Loucy (cell line): ENCODE data around the gene CDT1.

ENCODE experiments used
- EZH2phosphoT487 ChIP-seq: fragments of 200-600 bp; IDR thresholded peaks from 2 replicates; pipeline ENCODE4 v1.6.1; 2018; ENCODE audit warnings: antibody characterized with exemption, mild to moderate bottlenecking, moderate library complexity, borderline replicate concordance
- TF ChIP-seq, protein P1 (sequence below): fragments of 200-600 bp; sonication (generic); conservative IDR thresholded peaks from 2 replicates; pipeline ENCODE4 v1.5.1; 2014; ENCODE audit warnings: mild to moderate bottlenecking, antibody characterized with exemption, low read length

DNA sequence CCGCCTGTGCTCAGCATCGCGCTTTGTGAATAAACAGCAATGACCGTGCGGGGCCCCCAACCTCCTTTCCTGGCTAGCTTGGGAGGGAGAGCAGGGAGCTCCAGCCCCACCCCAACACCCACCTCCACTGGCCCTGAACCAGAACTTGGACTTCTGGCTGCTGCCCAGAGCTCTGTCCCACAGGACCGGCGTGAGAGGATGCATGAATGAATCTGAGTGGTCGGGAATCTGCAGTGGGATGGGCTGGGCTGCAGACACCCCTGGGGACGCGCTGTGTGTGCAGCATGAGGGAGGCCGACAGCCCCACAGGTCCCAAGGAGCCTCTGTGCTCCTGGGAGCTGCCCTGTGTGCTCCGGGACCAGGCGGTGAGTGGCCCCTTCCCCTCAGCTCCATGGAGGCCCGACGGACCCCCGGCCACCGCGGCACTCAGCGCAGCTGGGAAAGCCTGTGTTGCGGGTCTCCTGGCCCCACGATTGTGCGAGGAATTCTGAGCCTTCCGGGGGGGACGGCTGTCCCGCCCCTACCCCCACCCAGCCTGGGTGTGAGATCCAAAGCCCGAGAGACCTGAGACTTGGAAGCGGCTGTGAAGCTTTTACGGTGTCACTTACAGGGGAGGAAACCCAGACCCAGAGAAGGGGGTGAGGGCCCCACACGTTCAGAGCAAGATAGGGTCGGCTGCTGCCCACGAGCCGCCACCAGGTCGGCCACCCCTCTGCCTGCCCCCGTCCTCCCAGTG, 24.0 kb upstream of the CDT1 start:
- TF ChIP-seq, protein P1, sequence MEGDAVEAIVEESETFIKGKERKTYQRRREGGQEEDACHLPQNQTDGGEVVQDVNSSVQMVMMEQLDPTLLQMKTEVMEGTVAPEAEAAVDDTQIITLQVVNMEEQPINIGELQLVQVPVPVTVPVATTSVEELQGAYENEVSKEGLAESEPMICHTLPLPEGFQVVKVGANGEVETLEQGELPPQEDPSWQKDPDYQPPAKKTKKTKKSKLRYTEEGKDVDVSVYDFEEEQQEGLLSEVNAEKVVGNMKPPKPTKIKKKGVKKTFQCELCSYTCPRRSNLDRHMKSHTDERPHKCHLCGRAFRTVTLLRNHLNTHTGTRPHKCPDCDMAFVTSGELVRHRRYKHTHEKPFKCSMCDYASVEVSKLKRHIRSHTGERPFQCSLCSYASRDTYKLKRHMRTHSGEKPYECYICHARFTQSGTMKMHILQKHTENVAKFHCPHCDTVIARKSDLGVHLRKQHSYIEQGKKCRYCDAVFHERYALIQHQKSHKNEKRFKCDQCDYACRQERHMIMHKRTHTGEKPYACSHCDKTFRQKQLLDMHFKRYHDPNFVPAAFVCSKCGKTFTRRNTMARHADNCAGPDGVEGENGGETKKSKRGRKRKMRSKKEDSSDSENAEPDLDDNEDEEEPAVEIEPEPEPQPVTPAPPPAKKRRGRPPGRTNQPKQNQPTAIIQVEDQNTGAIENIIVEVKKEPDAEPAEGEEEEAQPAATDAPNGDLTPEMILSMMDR: no peak
- no peak for TF ChIP-seq EZH2phosphoT487
